Measurements from ENCODE around the gene CCDC12. TPM values are rescaled to one million over a fixed set of nuclear protein-coding genes. Genes with fewer than 3 reads are reported as not detected.

CCDC12 gene
- total and polyA plus RNA-seq, 5 experiments from 2014 or later: 58.8 to 106 (median 81.9) TPM

- H3K27me3 Mint-ChIP-seq: no peaks in the 10 kb centered on the region
- DNase-seq: no peak
- peaks cover 0 to 25% (median 4%) of the 10 kb centered on the region in 3 donors for H3K36me3 Mint-ChIP-seq
- peak overlapping the region in 9 of 10 donors; percentile 5 to 86 (median 54) for H3K27ac Mint-ChIP-seq
- POLR2A ChIA-PET: interaction anchor here (0.5 to 1.1 kb wide), 6 partner anchors 11 to 109 kb away, joined by 3 to 6 read pairs (median 3); partner anchors contain the start of gene CCDC12
- H3K4me1 Mint-ChIP-seq: peaks cover 4 to 12% (median 7%) of the 10 kb centered on the region in 4 donors
- H3K4me3 Mint-ChIP-seq: peak overlapping the region in 1 of 10 donors; percentile 70
- no peaks in the 10 kb centered on the region for H3K9me3 Mint-ChIP-seq
- no peak for ATAC-seq
Measured at GRCh38 chr3:47006145-47006651, 29.7 kb upstream of the CCDC12 start.

- peak overlapping the region in 7 of 10 donors; percentile 5 to 71 (median 31) for H3K27ac Mint-ChIP-seq
- H3K4me3 Mint-ChIP-seq: peak overlapping the region in 1 of 10 donors; percentile 35
Measured at GRCh38 chr3:47005212-47006144, 28.9 kb upstream of the CCDC12 start.

GRCh38 chr3:47004369-47005211 lies 28.0 kb upstream of the CCDC12 start:
- POLR2A ChIA-PET: interaction anchor here (1.1 to 1.2 kb wide), 2 partner anchors 13 to 17 kb away, joined by 3 to 4 read pairs; no protein-coding TSS in a partner anchor
- no peaks in the 10 kb centered on the region for H3K27me3 Mint-ChIP-seq
- H3K4me1 Mint-ChIP-seq: peaks cover 0 to 6% (median 4%) of the 10 kb centered on the region in 4 donors
- peaks cover 0 to 25% (median 4%) of the 10 kb centered on the region in 3 donors for H3K36me3 Mint-ChIP-seq
- ATAC-seq: no peak
- no peaks in the 10 kb centered on the region for H3K9me3 Mint-ChIP-seq
- no peak overlapping the region for H3K27ac Mint-ChIP-seq
- DNase-seq: peak in 1 of 10 donors; percentile 43
- H3K4me3 Mint-ChIP-seq: no peak overlapping the region

More at GRCh38 chr3:47005212-47006144, 28.9 kb upstream of the CCDC12 start:
- H3K4me1 Mint-ChIP-seq: peaks cover 4 to 12% (median 7%) of the 10 kb centered on the region in 4 donors
- no peaks in the 10 kb centered on the region for H3K9me3 Mint-ChIP-seq
- DNase-seq (peak in 1 of 10 donors; percentile 55), ATAC-seq (no peak)
- no peaks in the 10 kb centered on the region for H3K27me3 Mint-ChIP-seq
- H3K36me3 Mint-ChIP-seq: peaks cover 0 to 25% (median 4%) of the 10 kb centered on the region in 3 donors
- POLR2A ChIA-PET: interaction anchor here (0.8 to 1.2 kb wide), 4 partner anchors 10 to 18 kb away, joined by 3 to 4 read pairs (median 3); no protein-coding TSS in a partner anchor

- Mint-ChIP-seq H3K27ac (peak overlapping the region in 2 of 10 donors; percentile 28 to 48), H3K27me3 (no peaks in the 10 kb centered on the region), H3K4me1 (peaks cover 0 to 4% (median 4%) of the 10 kb centered on the region in 4 donors), H3K36me3 (peaks cover 0 to 25% (median 4%) of the 10 kb centered on the region in 3 donors), H3K9me3 (no peaks in the 10 kb centered on the region), H3K4me3 (no peak overlapping the region)
- ATAC-seq (no peak), DNase-seq (peak in 1 of 10 donors; percentile 55)
- POLR2A ChIA-PET: no interaction called here
Measured at GRCh38 chr3:47003461-47004368, 27.2 kb upstream of the CCDC12 start.

GRCh38 chr3:47003056-47003410 lies 26.5 kb upstream of the CCDC12 start:
- DNase-seq: peak in 1 of 10 donors; percentile 44
- POLR2A ChIA-PET: interaction anchor here (0.6 kb wide), 1 partner anchor 20 kb away, joined by 4 read pairs; no protein-coding TSS in a partner anchor
- ATAC-seq: no peak
- Mint-ChIP-seq H3K36me3 (peaks cover 0 to 25% (median 4%) of the 10 kb centered on the region in 3 donors), H3K4me3 (no peak overlapping the region), H3K9me3 (no peaks in the 10 kb centered on the region), H3K4me1 (peaks cover 5 to 9% (median 7%) of the 10 kb centered on the region in 4 donors), H3K27ac (no peak overlapping the region), H3K27me3 (no peaks in the 10 kb centered on the region)

GRCh38 chr3:47002171-47003055 lies 25.9 kb upstream of the CCDC12 start:
- H3K36me3 Mint-ChIP-seq: peaks cover 0 to 25% (median 4%) of the 10 kb centered on the region in 3 donors

GRCh38 chr3:47001731-47002170 lies 25.2 kb upstream of the CCDC12 start:
- no peaks in the 10 kb centered on the region for H3K27me3 Mint-ChIP-seq
- peaks cover 0 to 25% (median 4%) of the 10 kb centered on the region in 3 donors for H3K36me3 Mint-ChIP-seq
- H3K9me3 Mint-ChIP-seq: no peaks in the 10 kb centered on the region
- H3K4me1 Mint-ChIP-seq: peaks cover 17 to 19% (median 18%) of the 10 kb centered on the region in 4 donors
- POLR2A ChIA-PET: no interaction called here
- DNase-seq (peak in 1 of 10 donors; percentile 50), ATAC-seq (no peak)
- no peak overlapping the region for H3K27ac Mint-ChIP-seq
- no peak overlapping the region for H3K4me3 Mint-ChIP-seq

More at GRCh38 chr3:47002171-47003055, 25.9 kb upstream of the CCDC12 start:
- Mint-ChIP-seq H3K9me3 (no peaks in the 10 kb centered on the region), H3K4me1 (peaks cover 11 to 13% (median 12%) of the 10 kb centered on the region in 4 donors), H3K4me3 (no peak overlapping the region), H3K27me3 (no peaks in the 10 kb centered on the region), H3K27ac (no peak overlapping the region)
- DNase-seq (peak in 1 of 10 donors; percentile 54), ATAC-seq (no peak)
- POLR2A ChIA-PET: interaction anchor here (0.6 kb wide), 1 partner anchor 19 kb away, joined by 4 read pairs; no protein-coding TSS in a partner anchor

GRCh38 chr3:47000922-47001730 lies 24.6 kb upstream of the CCDC12 start:
- Mint-ChIP-seq H3K4me3 (no peak overlapping the region), H3K27me3 (no peaks in the 10 kb centered on the region), H3K27ac (peak overlapping the region in 1 of 10 donors; percentile 15), H3K36me3 (peaks cover 0 to 22% (median 4%) of the 10 kb centered on the region in 3 donors), H3K4me1 (peaks cover 17 to 23% (median 19%) of the 10 kb centered on the region in 4 donors), H3K9me3 (no peaks in the 10 kb centered on the region)
- POLR2A ChIA-PET: no interaction called here
- ATAC-seq: no peak
- DNase-seq: peak in 1 of 10 donors; percentile 54

GRCh38 chr3:47000198-47000815 lies 23.8 kb upstream of the CCDC12 start:
- Mint-ChIP-seq H3K4me1 (peaks cover 15 to 23% (median 19%) of the 10 kb centered on the region in 4 donors), H3K36me3 (peaks cover 0 to 18% (median 1%) of the 10 kb centered on the region in 3 donors), H3K27ac (no peak overlapping the region), H3K27me3 (no peaks in the 10 kb centered on the region), H3K4me3 (no peak overlapping the region), H3K9me3 (no peaks in the 10 kb centered on the region)
- no peak for DNase-seq
- POLR2A ChIA-PET: interaction anchor here (0.9 kb wide), 1 partner anchor 9 kb away, joined by 3 read pairs; no protein-coding TSS in a partner anchor
- ATAC-seq: no peak
